Panc1 (cell line): Measurements from ENCODE around the gene KRTAP24-1.

Experiments used
- CTCF ChIP-seq: fragments of 450-650 bp; IDR thresholded peaks from 2 replicates; pipeline ENCODE4 v1.5.1; 2017; ENCODE audit warnings: mild to moderate bottlenecking
- POLR2AphosphoS5 ChIP-seq: IDR thresholded peaks from 2 replicates; pipeline ENCODE4 v1.6.1; 2012; ENCODE audit warnings: mild to moderate bottlenecking, low read depth, low read length, moderate library complexity
- REST ChIP-seq, 2 experiments: IDR thresholded peaks; 2 replicates each; pipeline ENCODE4 v1.6.1; 2011 to 2012; ENCODE audit warnings: low read depth in 2 of 2, control low read depth in 1 of 2, low read length in 1 of 2, mild to moderate bottlenecking in 1 of 2, moderate library complexity in 1 of 2; ENCODE audit not compliant: insufficient read depth in 1 of 2
- SIN3A ChIP-seq: IDR thresholded peaks from 2 replicates; pipeline ENCODE4 v1.6.1; 2012; ENCODE audit warnings: low read depth, mild to moderate bottlenecking, low read length, moderate library complexity, borderline replicate concordance; ENCODE audit not compliant: insufficient read depth

GRCh38 chr21:30289215-30289614 is 6.5 kb upstream of the KRTAP24-1 start, which contains the start of gene KRTAP25-1:
- TF ChIP-seq CTCF = no peak
- no peak for TF ChIP-seq POLR2AphosphoS5
- no peak for TF ChIP-seq SIN3A
- no peak for TF ChIP-seq REST (IDR thresholded peaks at IDR 0.05; ENCODE audit: insufficient read depth in 1 of 2, low read depth in 2 of 2, low read length in 1 of 2)
